ENCODE measurements around the gene SMAD3.
"Not testable (repeated sequence)": the region's sequence is repeated elsewhere in the genome, so short reads cannot be mapped to it uniquely, and the experiment has no call there.

SMAD3 gene

GRCh38 chr15:67120009-67120838 lies 54.8 kb downstream of the SMAD3 start:
- TF ChIP-seq, protein P1, sequence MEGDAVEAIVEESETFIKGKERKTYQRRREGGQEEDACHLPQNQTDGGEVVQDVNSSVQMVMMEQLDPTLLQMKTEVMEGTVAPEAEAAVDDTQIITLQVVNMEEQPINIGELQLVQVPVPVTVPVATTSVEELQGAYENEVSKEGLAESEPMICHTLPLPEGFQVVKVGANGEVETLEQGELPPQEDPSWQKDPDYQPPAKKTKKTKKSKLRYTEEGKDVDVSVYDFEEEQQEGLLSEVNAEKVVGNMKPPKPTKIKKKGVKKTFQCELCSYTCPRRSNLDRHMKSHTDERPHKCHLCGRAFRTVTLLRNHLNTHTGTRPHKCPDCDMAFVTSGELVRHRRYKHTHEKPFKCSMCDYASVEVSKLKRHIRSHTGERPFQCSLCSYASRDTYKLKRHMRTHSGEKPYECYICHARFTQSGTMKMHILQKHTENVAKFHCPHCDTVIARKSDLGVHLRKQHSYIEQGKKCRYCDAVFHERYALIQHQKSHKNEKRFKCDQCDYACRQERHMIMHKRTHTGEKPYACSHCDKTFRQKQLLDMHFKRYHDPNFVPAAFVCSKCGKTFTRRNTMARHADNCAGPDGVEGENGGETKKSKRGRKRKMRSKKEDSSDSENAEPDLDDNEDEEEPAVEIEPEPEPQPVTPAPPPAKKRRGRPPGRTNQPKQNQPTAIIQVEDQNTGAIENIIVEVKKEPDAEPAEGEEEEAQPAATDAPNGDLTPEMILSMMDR (IDR thresholded peaks at IDR 0.05; ENCODE audit: extremely low read depth, insufficient read depth, missing control alignments): no peak
- in situ Hi-C loops (cut with MboI; ENCODE audit: low pct_unique_long_range_greater_than_20kb, low sequenced_read_pairs, unreplicated experiment): no loop called here
- no peak for DNase-seq (ENCODE audit: low spot score)

DNA sequence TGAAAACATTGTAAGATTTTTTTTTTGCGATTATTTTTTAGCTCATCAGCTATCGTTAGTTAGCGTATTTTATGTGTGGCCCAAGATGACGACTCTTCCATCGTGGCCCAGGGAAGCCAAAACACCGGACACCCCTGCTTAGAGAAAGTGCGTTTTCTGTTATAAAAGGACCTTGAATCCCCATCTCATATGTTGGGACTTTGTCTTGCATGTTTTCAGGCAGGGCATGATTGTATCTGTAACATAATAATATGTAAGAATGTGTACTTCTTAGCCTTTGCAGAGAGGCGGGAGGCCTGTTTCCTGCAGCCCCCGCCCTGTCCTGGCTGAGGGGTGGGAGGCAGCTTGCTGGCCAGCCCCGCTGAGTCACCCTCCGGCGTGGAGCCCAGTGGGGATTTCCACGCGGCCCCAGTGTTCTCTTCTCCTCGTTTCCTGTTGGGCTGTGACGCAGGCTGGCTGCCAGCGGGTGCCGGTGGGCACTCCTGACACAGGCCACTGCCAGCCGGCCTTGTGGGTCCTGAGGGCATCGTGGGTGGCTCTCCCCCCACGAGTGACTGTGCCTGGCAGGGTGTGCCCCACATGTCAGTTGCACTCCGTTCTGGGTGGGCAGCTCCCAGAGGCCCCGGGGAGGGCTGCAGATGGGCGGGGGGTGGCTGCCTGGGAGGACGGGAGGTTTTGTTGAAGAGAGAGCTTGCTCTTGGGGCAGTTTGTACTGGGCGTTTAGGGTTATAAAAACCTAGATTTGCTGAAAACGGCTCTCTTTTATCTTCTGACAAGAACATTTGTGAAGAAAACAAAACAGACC lies 55.6 kb downstream of the SMAD3 start:
- peak; percentile 71 for DNase-seq (ENCODE audit: low spot score)
- in situ Hi-C loops (cut with MboI; ENCODE audit: low pct_unique_long_range_greater_than_20kb, low sequenced_read_pairs, unreplicated experiment): no loop called here
- TF ChIP-seq, protein P1 (IDR thresholded peaks at IDR 0.05; ENCODE audit: extremely low read depth, insufficient read depth, missing control alignments): no peak

GRCh38 chr15:67121644-67122605 lies 56.5 kb downstream of the SMAD3 start:
- DNase-seq (ENCODE audit: low spot score): no peak
- in situ Hi-C loops (cut with MboI; ENCODE audit: low pct_unique_long_range_greater_than_20kb, low sequenced_read_pairs, unreplicated experiment): no loop called here
- TF ChIP-seq, protein P1 (IDR thresholded peaks at IDR 0.05; ENCODE audit: extremely low read depth, insufficient read depth, missing control alignments): no peak

DNA sequence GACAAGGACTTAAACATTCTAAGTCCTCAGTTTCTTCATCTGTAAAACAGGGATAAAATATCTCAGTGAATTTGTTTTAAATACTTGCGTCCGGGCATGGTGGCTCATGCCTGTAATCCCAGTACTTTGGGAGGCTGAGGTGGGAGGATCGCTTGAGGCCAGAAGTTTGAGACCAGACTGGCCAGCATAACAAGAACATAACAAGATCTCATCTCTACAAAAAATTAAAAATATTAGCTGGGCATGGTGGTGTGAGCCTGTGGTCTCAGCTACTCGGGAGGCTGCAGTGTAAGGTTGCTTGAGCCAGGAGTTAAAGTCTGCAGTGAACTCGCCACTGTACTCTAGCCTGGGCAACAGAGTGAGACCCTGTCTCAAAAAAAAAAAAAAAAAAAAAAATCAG lies 57.4 kb downstream of the SMAD3 start:
- DNase-seq (ENCODE audit: low spot score); in situ Hi-C loops (cut with MboI; ENCODE audit: low pct_unique_long_range_greater_than_20kb, low sequenced_read_pairs, unreplicated experiment): not testable (repeated sequence)

DNA sequence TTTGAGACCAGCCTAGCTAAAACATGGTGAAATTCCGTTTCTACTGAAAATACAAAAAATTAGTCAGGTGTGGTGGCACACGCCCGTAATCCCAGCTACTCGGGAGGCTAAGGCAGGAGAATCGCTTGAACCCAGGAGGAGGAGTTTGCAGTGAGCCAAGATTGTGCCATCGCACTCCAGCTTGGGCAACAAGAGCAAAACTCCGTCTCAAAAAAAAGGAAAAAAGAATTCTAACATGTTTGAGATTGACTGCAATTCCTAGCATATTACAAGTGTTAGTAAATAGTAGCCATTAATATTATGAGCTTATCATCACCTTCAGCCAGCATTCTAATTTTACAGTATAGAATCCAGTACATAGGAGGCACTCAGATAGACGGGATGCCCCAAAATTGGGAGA lies 57.9 kb downstream of the SMAD3 start:
- DNase-seq (ENCODE audit: low spot score); in situ Hi-C loops (cut with MboI; ENCODE audit: low pct_unique_long_range_greater_than_20kb, low sequenced_read_pairs, unreplicated experiment): not testable (repeated sequence)

DNA sequence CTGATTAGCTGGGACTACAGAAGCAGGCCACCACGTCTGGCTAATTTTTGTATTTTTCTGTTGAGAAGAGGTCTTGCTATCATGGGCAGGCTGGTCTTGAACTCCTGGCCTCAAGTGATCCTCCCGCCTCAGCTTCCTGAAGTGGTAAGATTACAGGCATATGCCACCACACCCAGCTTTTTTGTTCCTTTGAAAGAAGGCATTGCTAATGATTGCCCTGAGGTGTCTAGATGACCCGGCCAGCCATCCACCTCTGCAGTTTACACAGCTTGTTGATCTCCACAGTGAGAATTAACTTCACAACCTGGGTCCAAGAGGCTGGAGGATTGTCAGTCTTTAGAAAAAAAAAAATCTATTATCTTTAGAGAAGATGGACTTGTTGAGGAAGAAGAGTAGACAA lies 58.7 kb downstream of the SMAD3 start:
- TF ChIP-seq, protein P1 (IDR thresholded peaks at IDR 0.05; ENCODE audit: extremely low read depth, insufficient read depth, missing control alignments): no peak
- no peak for DNase-seq (ENCODE audit: low spot score)
- in situ Hi-C loops (cut with MboI; ENCODE audit: low pct_unique_long_range_greater_than_20kb, low sequenced_read_pairs, unreplicated experiment): no loop called here

DNA sequence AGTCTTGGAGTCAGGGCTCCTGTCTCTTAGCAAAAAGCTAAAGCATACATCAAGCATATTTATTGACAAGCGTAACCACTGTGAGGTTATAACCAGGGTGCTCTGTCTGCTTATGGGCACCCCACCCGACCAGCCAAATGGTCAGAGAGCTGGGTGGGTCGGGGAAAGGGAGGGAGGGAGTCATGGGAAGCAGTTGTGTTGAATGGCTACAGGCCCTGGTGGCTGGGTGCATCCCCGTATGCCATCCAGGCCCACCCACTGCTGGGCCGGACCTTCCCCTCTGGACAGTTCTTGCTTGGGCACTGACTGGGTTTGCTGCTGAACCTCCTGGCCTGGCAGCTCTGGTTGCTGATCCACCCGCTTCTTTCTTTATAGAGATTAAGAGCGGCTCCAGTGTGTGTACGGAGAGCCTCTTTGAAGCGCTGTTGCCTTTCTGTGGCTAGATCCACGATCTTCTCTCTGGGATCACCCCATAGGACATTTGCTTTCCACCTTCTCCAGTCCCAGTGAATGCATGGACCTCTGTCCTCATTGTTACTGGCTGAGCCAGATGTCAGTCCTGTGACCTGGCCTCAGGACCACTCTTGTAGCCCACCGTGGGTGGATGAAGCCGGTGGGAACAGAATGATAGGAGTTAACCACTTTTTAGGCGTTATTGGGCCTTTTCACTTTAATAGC lies 59.6 kb downstream of the SMAD3 start:
- DNase-seq (ENCODE audit: low spot score): no peak
- TF ChIP-seq, protein P1 (IDR thresholded peaks at IDR 0.05; ENCODE audit: extremely low read depth, insufficient read depth, missing control alignments): no peak
- in situ Hi-C loops (cut with MboI; ENCODE audit: low pct_unique_long_range_greater_than_20kb, low sequenced_read_pairs, unreplicated experiment): no loop called here
